Jurkat, Clone E6-1 (cell line): ENCODE measurements around the gene TNC.

Experiments used
- DNase-seq: peaks from one replicate; pipeline ENCODE4 v3.0.0-alpha.2; 2011; ENCODE audit warnings: low read depth, low spot score
- H3K4me3 ChIP-seq: 2 replicates; pipeline ENCODE4 v1.5.1; 2011; ENCODE audit warnings: mild to moderate bottlenecking, low read length, control low read depth, moderate library complexity

TNC gene

GRCh38 chr9:115068031-115068430 is 49.9 kb downstream of the TNC start:
- H3K4me3 ChIP-seq: no peak overlapping the region
- DNase-seq: no peak

- DNase-seq: no peak
- H3K4me3 ChIP-seq: no peak overlapping the region
Observed at GRCh38 chr9:115063058-115063845, 54.7 kb downstream of the TNC start.

GRCh38 chr9:115058684-115059315 is 59.2 kb downstream of the TNC start:
- no peak overlapping the region for H3K4me3 ChIP-seq
- DNase-seq: no peak

- DNase-seq: no peak
- no peak overlapping the region for H3K4me3 ChIP-seq
Observed at GRCh38 chr9:115058175-115058574, 59.8 kb downstream of the TNC start.

- no peak for DNase-seq
- H3K4me3 ChIP-seq: no peak overlapping the region
Observed at GRCh38 chr9:115057559-115057958, 60.4 kb downstream of the TNC start.

GRCh38 chr9:115050002-115050490 is 67.9 kb downstream of the TNC start:
- no peak for DNase-seq
- H3K4me3 ChIP-seq: no peak overlapping the region

GRCh38 chr9:115046824-115047223 is 71.1 kb downstream of the TNC start:
- DNase-seq: no peak

GRCh38 chr9:115046199-115046598 is 71.8 kb downstream of the TNC start:
- no peak overlapping the region for H3K4me3 ChIP-seq
- no peak for DNase-seq

More at GRCh38 chr9:115046824-115047223, 71.1 kb downstream of the TNC start:
- no peak overlapping the region for H3K4me3 ChIP-seq

GRCh38 chr9:115043632-115044031 is 74.3 kb downstream of the TNC start:
- no peak overlapping the region for H3K4me3 ChIP-seq
- no peak for DNase-seq

GRCh38 chr9:115042781-115043509 is 75.0 kb downstream of the TNC start:
- no peak overlapping the region for H3K4me3 ChIP-seq
- no peak for DNase-seq

- H3K4me3 ChIP-seq: no peak overlapping the region
- DNase-seq: no peak
Observed at GRCh38 chr9:115039516-115040120, 78.3 kb downstream of the TNC start.

- no peak for DNase-seq
Observed at GRCh38 chr9:115038178-115038577, 79.8 kb downstream of the TNC start.

GRCh38 chr9:115036691-115037090 is 81.3 kb downstream of the TNC start:
- no peak for DNase-seq
- H3K4me3 ChIP-seq: no peak overlapping the region

More at GRCh38 chr9:115038178-115038577, 79.8 kb downstream of the TNC start:
- H3K4me3 ChIP-seq: no peak overlapping the region

GRCh38 chr9:115035841-115036612 is 81.9 kb downstream of the TNC start:
- no peak overlapping the region for H3K4me3 ChIP-seq
- no peak for DNase-seq

GRCh38 chr9:115034801-115035200 is 83.2 kb downstream of the TNC start:
- no peak overlapping the region for H3K4me3 ChIP-seq
- DNase-seq: no peak

- no peak for DNase-seq
- H3K4me3 ChIP-seq: no peak overlapping the region
Observed at GRCh38 chr9:115033800-115034199, 84.2 kb downstream of the TNC start.

- no peak for DNase-seq
Observed at GRCh38 chr9:115032296-115032695, 85.7 kb downstream of the TNC start.

GRCh38 chr9:115030006-115030405 is 88.0 kb downstream of the TNC start:
- DNase-seq: no peak
- no peak overlapping the region for H3K4me3 ChIP-seq

More at GRCh38 chr9:115032296-115032695, 85.7 kb downstream of the TNC start:
- H3K4me3 ChIP-seq: no peak overlapping the region

- no peak overlapping the region for H3K4me3 ChIP-seq
- DNase-seq: no peak
Observed at GRCh38 chr9:115025721-115026120, 92.2 kb downstream of the TNC start.
